RWPE1 (cell line): ENCODE results near the gene MGAT5.

Experiments used
- CTCF ChIA-PET: fragments of 350-600 bp; sonication (Branson Sonifier 250); formaldehyde crosslinking; extraction: SDS; loops from one replicate; lab custom pipeline; 2021; lab: Yijun Ruan, JAX
- POLR2A ChIA-PET: fragments of 400-600 bp; formaldehyde crosslinking; extraction: SDS; loops from one replicate; lab custom pipeline; 2020; ENCODE audit warnings: antibody characterized with exemption; ENCODE audit not compliant: low non-redundant PET; lab: Yijun Ruan, JAX
- DNase-seq: peaks from one replicate; pipeline ENCODE4 v3.0.0; 2012; ENCODE audit warnings: low spot score
- H3K27ac ChIP-seq: fragments of 450-650 bp; 2 replicates; pipeline ENCODE4 v1.5.1; 2017
- TF ChIP-seq, protein P1 (sequence below): fragments of 450-650 bp; conservative IDR thresholded peaks from 2 replicates; pipeline ENCODE4 v1.5.1; 2017; ENCODE audit warnings: low read depth, mild to moderate bottlenecking

Gene MGAT5

DNA sequence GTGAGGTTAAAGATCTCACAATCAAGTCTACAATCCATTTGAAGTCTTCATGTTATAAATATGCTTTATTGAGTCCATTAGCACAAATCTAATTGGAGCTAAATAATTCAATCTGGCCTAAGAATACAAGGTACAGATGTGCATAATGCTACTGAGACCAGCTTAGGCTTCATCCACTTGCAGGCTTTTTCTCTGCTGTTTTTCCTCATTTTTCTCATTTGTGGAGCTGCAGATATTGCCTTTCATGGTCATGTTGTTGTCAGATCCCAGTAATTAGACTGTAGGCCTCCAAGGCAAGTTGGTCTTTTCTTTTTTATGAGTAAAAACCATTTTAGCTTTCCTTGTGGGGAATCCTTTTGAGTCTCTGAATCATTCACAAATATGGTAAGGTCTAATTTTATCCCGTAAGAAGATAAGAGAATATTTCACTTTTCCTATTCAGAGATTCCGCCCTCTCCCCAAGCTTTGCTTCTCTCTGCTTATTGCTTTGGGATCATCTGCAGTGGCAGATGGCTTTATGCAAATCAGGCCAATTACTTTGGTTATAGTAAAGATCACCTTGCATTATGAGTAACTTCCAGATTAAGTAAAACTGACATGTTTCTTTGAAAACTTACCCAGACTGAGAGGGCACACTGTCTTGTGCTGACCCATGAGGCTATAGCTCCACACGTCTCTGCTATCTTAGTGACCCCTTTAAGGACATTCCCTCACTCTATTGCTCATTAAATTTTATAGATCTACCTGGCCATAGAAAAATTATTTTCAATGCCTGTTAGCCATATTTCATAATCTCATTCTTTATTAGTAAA is 80.9 kb downstream of the MGAT5 start:
- TF ChIP-seq, protein P1, sequence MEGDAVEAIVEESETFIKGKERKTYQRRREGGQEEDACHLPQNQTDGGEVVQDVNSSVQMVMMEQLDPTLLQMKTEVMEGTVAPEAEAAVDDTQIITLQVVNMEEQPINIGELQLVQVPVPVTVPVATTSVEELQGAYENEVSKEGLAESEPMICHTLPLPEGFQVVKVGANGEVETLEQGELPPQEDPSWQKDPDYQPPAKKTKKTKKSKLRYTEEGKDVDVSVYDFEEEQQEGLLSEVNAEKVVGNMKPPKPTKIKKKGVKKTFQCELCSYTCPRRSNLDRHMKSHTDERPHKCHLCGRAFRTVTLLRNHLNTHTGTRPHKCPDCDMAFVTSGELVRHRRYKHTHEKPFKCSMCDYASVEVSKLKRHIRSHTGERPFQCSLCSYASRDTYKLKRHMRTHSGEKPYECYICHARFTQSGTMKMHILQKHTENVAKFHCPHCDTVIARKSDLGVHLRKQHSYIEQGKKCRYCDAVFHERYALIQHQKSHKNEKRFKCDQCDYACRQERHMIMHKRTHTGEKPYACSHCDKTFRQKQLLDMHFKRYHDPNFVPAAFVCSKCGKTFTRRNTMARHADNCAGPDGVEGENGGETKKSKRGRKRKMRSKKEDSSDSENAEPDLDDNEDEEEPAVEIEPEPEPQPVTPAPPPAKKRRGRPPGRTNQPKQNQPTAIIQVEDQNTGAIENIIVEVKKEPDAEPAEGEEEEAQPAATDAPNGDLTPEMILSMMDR: no peak
- CTCF ChIA-PET: no interaction called here
- POLR2A ChIA-PET: no interaction called here
- H3K27ac ChIP-seq: no peak overlapping the region
- DNase-seq: no peak

DNA sequence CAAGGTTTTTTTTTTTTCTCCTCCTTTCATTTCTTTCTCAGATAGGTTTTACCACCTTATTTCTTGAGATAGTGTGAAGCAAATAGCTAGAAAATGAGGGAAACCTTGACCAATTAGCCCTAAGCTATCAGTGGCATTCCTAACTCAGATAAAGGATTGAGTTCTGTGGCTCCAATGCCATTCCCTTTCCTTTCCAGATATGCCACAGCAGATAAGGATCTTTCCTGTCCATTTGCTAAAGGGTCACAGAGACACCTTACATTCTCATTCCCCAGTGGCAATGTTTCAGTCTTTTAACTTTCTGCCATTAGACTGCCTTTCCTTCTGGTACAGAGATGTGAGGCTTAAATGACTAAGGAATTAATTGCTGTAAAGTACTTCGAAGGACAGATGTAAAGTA is 81.7 kb downstream of the MGAT5 start:
- no peak overlapping the region for H3K27ac ChIP-seq
- CTCF ChIA-PET: interaction anchor here (0.7 kb wide), 2 partner anchors 8 to 73 kb away, joined by 3 to 4 read pairs; no protein-coding TSS in a partner anchor
- POLR2A ChIA-PET: no interaction called here
- TF ChIP-seq, protein P1: no peak
- no peak for DNase-seq

DNA sequence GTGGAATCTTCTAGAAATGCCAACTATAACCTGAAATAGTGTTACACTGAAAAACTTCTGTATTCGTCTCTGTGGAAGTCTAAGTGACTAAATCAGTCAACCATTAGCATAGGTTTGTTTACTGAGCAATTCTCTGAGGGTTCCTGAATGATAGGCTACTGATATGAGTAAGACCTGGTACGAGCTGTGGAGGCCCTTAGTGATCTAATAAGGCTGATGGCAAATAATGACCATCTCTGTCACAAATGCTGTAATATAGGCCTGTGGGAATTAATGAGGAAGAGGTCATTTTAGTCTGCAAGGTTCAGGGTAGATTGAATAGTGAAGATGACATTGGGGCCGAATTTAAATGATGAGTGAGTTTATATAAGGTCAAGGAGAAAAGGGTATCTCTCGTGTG is 82.5 kb downstream of the MGAT5 start:
- H3K27ac ChIP-seq: no peak overlapping the region
- POLR2A ChIA-PET: no interaction called here
- TF ChIP-seq, protein P1: no peak
- DNase-seq: no peak
- CTCF ChIA-PET: interaction anchor here (0.7 kb wide), 1 partner anchor 9 kb away, joined by 4 read pairs; no protein-coding TSS in a partner anchor

DNA sequence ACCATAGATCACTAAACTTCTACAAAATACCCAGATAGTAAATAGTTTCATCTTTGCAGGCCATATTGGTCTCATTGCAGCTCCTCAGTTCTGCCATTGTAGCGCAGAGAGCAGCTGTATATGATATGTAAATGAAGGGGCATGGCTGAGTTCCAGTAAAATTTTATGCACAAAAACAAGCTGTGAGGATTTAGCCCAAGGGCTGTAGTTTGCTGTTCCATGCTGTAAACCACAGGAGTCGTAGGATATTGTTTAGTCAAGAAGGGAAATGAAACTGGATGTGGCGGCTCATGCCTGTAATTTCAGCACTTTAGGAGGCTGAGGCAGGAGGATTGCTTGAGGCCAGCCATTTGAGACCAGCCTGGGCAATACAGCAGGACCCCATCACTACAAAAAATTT is 83.0 kb downstream of the MGAT5 start:
- no peak for DNase-seq
- ChIA-PET POLR2A (no interaction called here), CTCF (interaction anchor here (0.5 kb wide), 1 partner anchor 19 kb away, joined by 4 read pairs; no protein-coding TSS in a partner anchor)

DNA sequence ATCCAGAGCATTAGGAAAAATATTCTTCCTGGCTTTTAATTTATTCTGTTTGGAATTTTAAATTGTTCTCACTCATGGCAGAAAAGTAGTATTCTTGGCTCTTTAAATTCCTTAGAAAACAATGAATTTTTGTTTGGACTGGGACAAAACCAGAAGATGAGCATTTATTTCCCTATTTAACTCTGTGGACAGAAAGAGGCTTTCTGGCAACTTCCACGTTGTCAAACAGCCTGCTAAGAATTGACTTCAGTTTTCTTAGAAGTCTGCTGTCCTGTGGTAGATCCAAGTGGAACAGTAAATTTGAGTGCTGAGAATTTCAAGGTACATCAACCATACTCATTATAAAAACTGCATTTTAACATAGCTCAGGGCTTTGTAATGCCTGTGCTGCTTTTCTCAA is 83.8 kb downstream of the MGAT5 start:
- ChIA-PET POLR2A (no interaction called here), CTCF (interaction anchor here (1.1 kb wide), 1 partner anchor 46 kb away, joined by 3 read pairs; no protein-coding TSS in a partner anchor)
- no peak for DNase-seq

More for the DNA sequence above, 83.0 kb downstream of the MGAT5 start:
- TF ChIP-seq, protein P1: no peak
- no peak overlapping the region for H3K27ac ChIP-seq

DNA sequence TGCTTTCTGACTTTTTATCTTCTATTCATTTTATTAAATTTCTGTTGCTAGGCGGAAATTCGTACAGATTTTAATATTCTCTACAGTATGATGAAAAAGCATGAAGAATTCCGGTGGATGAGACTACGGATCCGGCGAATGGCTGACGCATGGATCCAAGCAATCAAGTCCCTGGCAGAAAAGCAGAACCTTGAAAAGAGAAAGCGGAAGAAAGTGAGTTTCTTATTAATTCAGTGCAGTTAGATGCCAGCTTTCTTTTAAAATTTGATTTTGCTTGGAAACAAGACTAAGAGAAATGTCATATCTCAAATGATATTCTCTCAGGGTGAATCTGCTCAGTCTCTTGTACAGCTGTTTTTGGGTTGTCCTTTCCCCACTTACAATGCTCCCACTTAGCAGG is 84.3 kb downstream of the MGAT5 start:
- POLR2A ChIA-PET: no interaction called here
- CTCF ChIA-PET: interaction anchor here (0.7 to 1.1 kb wide), 2 partner anchors 47 to 325 kb away, joined by 3 read pairs; no protein-coding TSS in a partner anchor
- no peak for DNase-seq
- TF ChIP-seq, protein P1: no peak
- H3K27ac ChIP-seq: no peak overlapping the region

More for the DNA sequence above, 83.8 kb downstream of the MGAT5 start:
- no peak overlapping the region for H3K27ac ChIP-seq
- TF ChIP-seq, protein P1: no peak
